LNCaP clone FGC (cell line): ENCODE results near the gene MOCS1.

Source experiments
- DNase-seq: peaks from one replicate; pipeline ENCODE4 v3.0.0-alpha.2; 2011; ENCODE audit warnings: low read depth
- H3K4me3 ChIP-seq: 2 replicates; pipeline ENCODE4 v1.5.1; 2011; ENCODE audit warnings: mild to moderate bottlenecking, low read depth, low read length, control low read depth
- TF ChIP-seq, protein P1 (sequence below): IDR thresholded peaks from 2 replicates; pipeline ENCODE4 v1.5.1; 2012; ENCODE audit warnings: mild to moderate bottlenecking; ENCODE audit not compliant: control insufficient read depth, insufficient read depth; ENCODE audit errors: extremely low read depth

MOCS1 gene

GRCh38 chr6:39906318-39906761 lies 27.9 kb downstream of the MOCS1 start:
- no peak for DNase-seq
- no peak overlapping the region for H3K4me3 ChIP-seq
- TF ChIP-seq, protein P1, sequence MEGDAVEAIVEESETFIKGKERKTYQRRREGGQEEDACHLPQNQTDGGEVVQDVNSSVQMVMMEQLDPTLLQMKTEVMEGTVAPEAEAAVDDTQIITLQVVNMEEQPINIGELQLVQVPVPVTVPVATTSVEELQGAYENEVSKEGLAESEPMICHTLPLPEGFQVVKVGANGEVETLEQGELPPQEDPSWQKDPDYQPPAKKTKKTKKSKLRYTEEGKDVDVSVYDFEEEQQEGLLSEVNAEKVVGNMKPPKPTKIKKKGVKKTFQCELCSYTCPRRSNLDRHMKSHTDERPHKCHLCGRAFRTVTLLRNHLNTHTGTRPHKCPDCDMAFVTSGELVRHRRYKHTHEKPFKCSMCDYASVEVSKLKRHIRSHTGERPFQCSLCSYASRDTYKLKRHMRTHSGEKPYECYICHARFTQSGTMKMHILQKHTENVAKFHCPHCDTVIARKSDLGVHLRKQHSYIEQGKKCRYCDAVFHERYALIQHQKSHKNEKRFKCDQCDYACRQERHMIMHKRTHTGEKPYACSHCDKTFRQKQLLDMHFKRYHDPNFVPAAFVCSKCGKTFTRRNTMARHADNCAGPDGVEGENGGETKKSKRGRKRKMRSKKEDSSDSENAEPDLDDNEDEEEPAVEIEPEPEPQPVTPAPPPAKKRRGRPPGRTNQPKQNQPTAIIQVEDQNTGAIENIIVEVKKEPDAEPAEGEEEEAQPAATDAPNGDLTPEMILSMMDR, result no peak

- DNase-seq, result no peak
- TF ChIP-seq, protein P1, result no peak
These were observed 28.7 kb downstream of the MOCS1 start for GRCh38 chr6:39905640-39905975.

GRCh38 chr6:39904946-39905639 lies 29.2 kb downstream of the MOCS1 start:
- TF ChIP-seq, protein P1, result no peak
- DNase-seq, result no peak
- H3K4me3 ChIP-seq, result no peak overlapping the region

More at GRCh38 chr6:39905640-39905975, 28.7 kb downstream of the MOCS1 start:
- no peak overlapping the region for H3K4me3 ChIP-seq

DNA sequence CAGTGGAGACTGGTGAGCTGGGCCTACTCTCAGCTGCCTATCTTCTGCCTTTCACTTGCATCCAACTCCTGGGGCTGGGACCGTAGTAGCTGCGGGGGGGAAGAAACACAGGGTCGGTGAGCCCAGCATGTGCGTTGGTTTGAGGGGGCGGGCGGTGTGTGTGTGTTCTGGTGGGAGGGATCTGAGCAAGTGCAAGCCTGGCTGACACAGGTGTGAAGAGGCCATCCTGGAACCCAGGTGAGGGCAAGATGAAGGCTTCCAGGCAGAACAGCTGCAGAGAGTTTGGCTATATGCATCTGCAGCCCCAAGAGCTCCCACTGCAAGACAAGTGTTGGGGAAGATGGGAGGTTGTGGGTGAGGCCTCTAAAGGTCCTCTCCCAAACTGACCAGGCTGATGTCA lies 30.6 kb downstream of the MOCS1 start:
- no peak for DNase-seq
- no peak overlapping the region for H3K4me3 ChIP-seq
- TF ChIP-seq, protein P1, result no peak

- TF ChIP-seq, protein P1, result no peak
- DNase-seq, result no peak
- no peak overlapping the region for H3K4me3 ChIP-seq
These were observed 31.3 kb downstream of the MOCS1 start for GRCh38 chr6:39902786-39903465.

DNA sequence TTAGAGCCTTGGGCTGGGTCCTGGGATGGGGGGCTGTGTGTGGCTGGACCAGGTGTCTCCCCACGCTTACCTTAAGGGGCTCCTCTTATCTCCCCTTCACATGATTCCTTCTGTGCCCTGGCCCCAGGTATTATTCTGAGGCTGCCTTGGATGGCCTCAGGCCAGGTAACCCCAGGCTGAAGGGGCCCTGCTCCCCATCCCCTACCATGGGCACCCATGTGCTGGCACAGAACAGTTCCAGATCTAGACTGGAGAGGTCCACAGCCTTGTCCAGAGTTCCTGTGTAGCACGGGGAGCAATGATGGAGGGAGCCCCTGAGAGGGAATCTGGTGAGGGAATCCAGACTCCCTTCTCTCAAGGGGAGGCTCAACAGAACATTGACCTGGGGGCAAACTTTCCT lies 32.1 kb downstream of the MOCS1 start:
- H3K4me3 ChIP-seq, result no peak overlapping the region
- no peak for DNase-seq
- TF ChIP-seq, protein P1, result no peak
